Colonic mucosa (tissue), 4 donors: Measurements from ENCODE around the gene COBL. TPM values are rescaled to one million over a fixed set of nuclear protein-coding genes. Genes with fewer than 3 reads are reported as not detected.

ENCODE experiments used
- DNase-seq: peaks from one replicate; pipeline ENCODE4 v3.0.0-alpha.2; 2020
- H3K27ac ChIP-seq: fragments of 200-600 bp; one replicate; pipeline ENCODE4 v1.8.0; 2021
- H3K27me3 ChIP-seq: fragments of 200-600 bp; one replicate; pipeline ENCODE4 v1.8.0; 2021
- H3K36me3 ChIP-seq: fragments of 200-600 bp; one replicate; pipeline ENCODE4 v1.8.0; 2021
- H3K4me1 ChIP-seq: fragments of 200-600 bp; one replicate; pipeline ENCODE4 v1.8.0; 2021; ENCODE audit warnings: mild to moderate bottlenecking
- H3K4me3 ChIP-seq: fragments of 200-600 bp; one replicate; pipeline ENCODE4 v1.8.0; 2021
- H3K9ac ChIP-seq, 2 donors: one replicate each; pipeline ENCODE4 v1.7.0; 2013; ENCODE audit warnings: control low read depth in 2 of 2, low read depth in 2 of 2, low read length in 2 of 2
- H3K9me3 ChIP-seq: fragments of 200-600 bp; one replicate; pipeline ENCODE4 v1.8.0; 2021
- CTCF ChIP-seq: fragments of 200-600 bp; IDR thresholded peaks from one replicate; pipeline ENCODE4 v1.8.0; 2022; ENCODE audit warnings: antibody characterized with exemption, mild to moderate bottlenecking
- intact Hi-C: fragments of 100-400 bp; cut with DNase I; formaldehyde crosslinking; loops from one replicate; pipeline ENCODE4 v1.14.1; 2022
- total RNA-seq, 2 donors: library from RNA; stranded (reverse); fragmentation: NEBNext Ultra II Directional in 1 of 2; extraction: Animal tissue kit (Norgen Biotek cat#: 25700) in 1 of 2; gene quantifications; one replicate each; pipeline ENCODE4 v1.2.1, GENCODE V29; 2021
- donor health status: healthy.
- donor health status: DM: no; HTN: no; CAD: no.
- donor health status: DM: no; HTN: no; CAD: no.

COBL gene
- total RNA-seq, 2 donors from 2014 or later = 36.8 to 49.2 TPM

- no peak overlapping the region for H3K27ac ChIP-seq
- intact Hi-C loops = no loop called here
- DNase-seq = no peak
These were observed 82.5 kb downstream of the COBL start for GRCh38 chr7:51234139-51234538.

GRCh38 chr7:51233374-51233773, 83.2 kb downstream of the COBL start:
- intact Hi-C loops = no loop called here
- DNase-seq = no peak
- H3K27me3 ChIP-seq = no peaks in the 10 kb centered on the region
- H3K4me1 ChIP-seq = no peaks in the 10 kb centered on the region
- no peak overlapping the region for H3K9ac ChIP-seq
- no peak overlapping the region for H3K4me3 ChIP-seq
- TF ChIP-seq CTCF = no peak
- H3K36me3 ChIP-seq = no peaks in the 10 kb centered on the region
- H3K9me3 ChIP-seq = no peaks in the 10 kb centered on the region
- H3K27ac ChIP-seq = no peak overlapping the region

More at GRCh38 chr7:51234139-51234538, 82.5 kb downstream of the COBL start:
- Histone ChIP-seq H3K4me3 (no peak overlapping the region), H3K9me3 (no peaks in the 10 kb centered on the region), H3K4me1 (no peaks in the 10 kb centered on the region), H3K27me3 (no peaks in the 10 kb centered on the region), H3K9ac (no peak overlapping the region), H3K36me3 (no peaks in the 10 kb centered on the region)
- no peak for TF ChIP-seq CTCF

GRCh38 chr7:51230723-51231122, 85.9 kb downstream of the COBL start:
- no peak for TF ChIP-seq CTCF
- Histone ChIP-seq H3K27ac (no peak overlapping the region), H3K4me3 (no peak overlapping the region), H3K27me3 (no peaks in the 10 kb centered on the region), H3K9me3 (no peaks in the 10 kb centered on the region), H3K36me3 (no peaks in the 10 kb centered on the region), H3K9ac (no peak overlapping the region), H3K4me1 (no peaks in the 10 kb centered on the region)
- DNase-seq = no peak
- intact Hi-C loops = no loop called here

GRCh38 chr7:51230324-51230625, 86.3 kb downstream of the COBL start:
- no peak overlapping the region for H3K27ac ChIP-seq
- H3K4me1 ChIP-seq = no peaks in the 10 kb centered on the region
- no peaks in the 10 kb centered on the region for H3K27me3 ChIP-seq
- no peaks in the 10 kb centered on the region for H3K36me3 ChIP-seq
- TF ChIP-seq CTCF = no peak
- DNase-seq = no peak
- H3K9ac ChIP-seq = no peak overlapping the region
- intact Hi-C loops = no loop called here
- H3K4me3 ChIP-seq = no peak overlapping the region
- H3K9me3 ChIP-seq = no peaks in the 10 kb centered on the region

GRCh38 chr7:51229620-51230323, 86.8 kb downstream of the COBL start:
- intact Hi-C loops = loop anchor here (5.0 kb wide), 1 partner anchor 128 kb away; no protein-coding TSS in a partner anchor
- H3K4me3 ChIP-seq = no peak overlapping the region
- no peak overlapping the region for H3K9ac ChIP-seq
- no peak for TF ChIP-seq CTCF
- H3K27me3 ChIP-seq = no peaks in the 10 kb centered on the region
- no peak overlapping the region for H3K27ac ChIP-seq
- no peaks in the 10 kb centered on the region for H3K4me1 ChIP-seq
- no peaks in the 10 kb centered on the region for H3K36me3 ChIP-seq
- no peaks in the 10 kb centered on the region for H3K9me3 ChIP-seq
- no peak for DNase-seq
